Tibial nerve (tissue), 4 donors: ENCODE data around the gene CHCHD1.

Experiments used
- CTCF ChIP-seq, 5 experiments: fragments of 200-600 bp in 3 of 5; fragments of 450-650 bp in 2 of 5; sonication (generic) in 3 of 5; IDR thresholded peaks; one replicate each; pipeline ENCODE4 v1.5.1; 2016 to 2019; ENCODE audit warnings: antibody characterized with exemption in 5 of 5, mild to moderate bottlenecking in 3 of 5, moderate library complexity in 2 of 5
- EP300 ChIP-seq, 2 donors: sonication (generic); formaldehyde crosslinking; IDR thresholded peaks; one replicate each; pipeline ENCODE4 v1.6.1; 2017; ENCODE audit warnings: antibody characterized with exemption in 2 of 2, mild to moderate bottlenecking in 1 of 2
- POLR2A ChIP-seq, 2 donors: fragments of 450-650 bp; IDR thresholded peaks; one replicate each; pipeline ENCODE4 v1.6.1; 2017; ENCODE audit warnings: antibody characterized with exemption in 2 of 2, mild to moderate bottlenecking in 2 of 2, moderate library complexity in 2 of 2

GRCh38 chr10:73812657-73813056 lies 30.8 kb downstream of the CHCHD1 start:
- TF ChIP-seq CTCF (IDR thresholded peaks at IDR 0.05) (no peak), POLR2A (IDR thresholded peaks at IDR 0.05) (no peak), EP300 (IDR thresholded peaks at IDR 0.05) (no peak)
